Mesenchymal stem cell (in vitro differentiated cells and primary cell): ENCODE measurements around the gene GNA12.

Source experiments
- DNase-seq: peaks from one replicate; pipeline ENCODE4 v3.0.0-alpha.2; 2013
- H2AFZ ChIP-seq: one replicate; pipeline ENCODE4 v1.6.1; 2013; ENCODE audit warnings: low read depth, mild to moderate bottlenecking, control low read depth, inconsistent platforms, low read length, moderate library complexity
- H2AK5ac ChIP-seq: 2 replicates; pipeline ENCODE4 v1.6.1; 2013; ENCODE audit warnings: low read length, moderate library complexity, mild to moderate bottlenecking, inconsistent platforms; ENCODE audit not compliant: severe bottlenecking
- H2BK120ac ChIP-seq: one replicate; pipeline ENCODE4 v1.6.1; 2013; ENCODE audit warnings: low read depth, mild to moderate bottlenecking, inconsistent platforms, low read length, moderate library complexity
- H2BK12ac ChIP-seq, 2 experiments: one replicate each; pipeline ENCODE4 v1.6.1; 2013; ENCODE audit warnings: inconsistent platforms in 2 of 2, low read length in 2 of 2, mild to moderate bottlenecking in 2 of 2, moderate library complexity in 2 of 2, control low read depth in 1 of 2
- H2BK15ac ChIP-seq: one replicate; pipeline ENCODE4 v1.6.1; 2013; ENCODE audit warnings: mild to moderate bottlenecking, low read depth, inconsistent platforms; ENCODE audit not compliant: poor library complexity, severe bottlenecking
- H2BK5ac ChIP-seq: 2 replicates; pipeline ENCODE4 v1.6.1; 2013; ENCODE audit warnings: low read depth, mild to moderate bottlenecking, low read length, control low read depth, inconsistent platforms; ENCODE audit not compliant: poor library complexity, severe bottlenecking
- H3K14ac ChIP-seq, 2 experiments: one replicate each; pipeline ENCODE4 v1.6.1; 2013; ENCODE audit warnings: inconsistent platforms in 2 of 2, low read length in 2 of 2, control low read depth in 1 of 2, mild to moderate bottlenecking in 1 of 2, moderate library complexity in 1 of 2
- H3K18ac ChIP-seq, 2 experiments: one replicate each; pipeline ENCODE4 v1.6.1; 2013; ENCODE audit warnings: inconsistent platforms in 2 of 2, low read length in 2 of 2, control low read depth in 1 of 2, low read depth in 1 of 2, mild to moderate bottlenecking in 1 of 2
- H3K23ac ChIP-seq, 2 experiments: one replicate each; pipeline ENCODE4 v1.6.1; 2013; ENCODE audit warnings: inconsistent platforms in 2 of 2, low read length in 2 of 2, mild to moderate bottlenecking in 2 of 2, moderate library complexity in 2 of 2, control low read depth in 1 of 2
- H3K27ac ChIP-seq: 2 replicates; pipeline ENCODE4 v1.5.1; 2013; ENCODE audit warnings: mild to moderate bottlenecking, moderate library complexity, low read length, control low read depth, inconsistent platforms; ENCODE audit not compliant: poor library complexity, severe bottlenecking
- H3K27me3 ChIP-seq, 2 experiments: 2 replicates each; pipeline versions ENCODE4 v1.6.1 to v1.7.0; 2013; ENCODE audit warnings: low read length in 2 of 2, mild to moderate bottlenecking in 2 of 2, moderate library complexity in 2 of 2, control low read depth in 1 of 2, inconsistent platforms in 1 of 2; ENCODE audit not compliant: control insufficient read depth in 1 of 2, insufficient read depth in 1 of 2
- H3K36me3 ChIP-seq, 2 experiments: 2 replicates each; pipeline versions ENCODE4 v1.6.1 to v1.7.0; 2013; ENCODE audit warnings: low read length in 2 of 2, control low read depth in 1 of 2, inconsistent platforms in 1 of 2, low read depth in 1 of 2, mild to moderate bottlenecking in 1 of 2; ENCODE audit not compliant: insufficient read depth in 2 of 2, control insufficient read depth in 1 of 2
- H3K4ac ChIP-seq, 2 experiments: one replicate each; pipeline ENCODE4 v1.6.1; 2013; ENCODE audit warnings: inconsistent platforms in 2 of 2, low read length in 2 of 2, mild to moderate bottlenecking in 2 of 2, moderate library complexity in 2 of 2, control low read depth in 1 of 2, low read depth in 1 of 2
- H3K4me1 ChIP-seq: 2 replicates; pipeline ENCODE4 v1.6.1; 2013; ENCODE audit warnings: low read depth, low read length, control low read depth; ENCODE audit not compliant: control insufficient read depth, insufficient read depth
- H3K4me2 ChIP-seq: 2 replicates; pipeline ENCODE4 v1.6.1; 2013; ENCODE audit warnings: low read length, mild to moderate bottlenecking, inconsistent platforms; ENCODE audit not compliant: poor library complexity, severe bottlenecking
- H3K4me3 ChIP-seq, 2 experiments: 2 replicates each; pipeline versions ENCODE4 v1.5.1 to v1.7.0; 2013; ENCODE audit warnings: low read length in 2 of 2, mild to moderate bottlenecking in 2 of 2, control low read depth in 1 of 2, low read depth in 1 of 2; ENCODE audit not compliant: insufficient read depth in 1 of 2
- H3K79me1 ChIP-seq: replicated peaks from 2 replicates; pipeline ENCODE4 v1.6.1; 2013; ENCODE audit warnings: mild to moderate bottlenecking, control low read depth, low read length, inconsistent platforms; ENCODE audit not compliant: poor library complexity, severe bottlenecking
- H3K9ac ChIP-seq: 2 replicates; pipeline ENCODE4 v1.7.0; 2013; ENCODE audit warnings: mild to moderate bottlenecking, low read length, moderate library complexity
- H3K9me3 ChIP-seq: 2 replicates; pipeline ENCODE4 v1.7.0; 2013; ENCODE audit warnings: mild to moderate bottlenecking, low read length; ENCODE audit not compliant: control insufficient read depth
- H4K8ac ChIP-seq: one replicate; pipeline ENCODE4 v1.6.1; 2013; ENCODE audit warnings: inconsistent platforms, mild to moderate bottlenecking, low read length, moderate library complexity
- H4K91ac ChIP-seq: one replicate; pipeline ENCODE4 v1.6.1; 2013; ENCODE audit warnings: mild to moderate bottlenecking, low read length, inconsistent platforms
- WGBS: methylation state at CpG from one replicate; pipeline ENCODE4 v1.1.7; 2013; ENCODE audit warnings: mixed read lengths; 5-methylcytosine and 5-hydroxymethylcytosine counted together

The GNA12 gene

DNA sequence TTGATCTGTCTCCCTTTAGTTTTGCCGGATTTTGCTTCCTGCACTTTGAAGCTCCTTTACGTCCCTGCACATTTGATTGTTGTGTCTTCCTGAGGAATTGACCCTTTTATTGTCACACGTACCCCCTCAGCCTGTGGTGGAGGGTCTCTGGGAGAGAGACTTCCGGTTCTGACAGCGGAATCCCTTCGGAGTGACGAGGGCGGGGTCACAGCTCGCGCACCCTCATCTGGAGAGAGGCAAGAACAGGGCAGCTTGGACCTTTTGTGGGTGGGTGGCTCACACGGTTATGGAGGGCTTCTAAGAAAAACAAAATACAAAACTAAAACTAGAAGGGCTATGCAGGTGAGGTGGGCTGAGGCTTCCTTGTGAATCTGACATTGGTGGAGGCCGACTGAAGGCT lies 130.1 kb downstream of the GNA12 start:
- no peaks in the 10 kb centered on the region for H3K9me3 ChIP-seq
- H2BK12ac ChIP-seq = peak overlapping the region in 1 of 2 experiments; percentile 1
- peaks cover 40 to 72% of the 10 kb centered on the region in 2 experiments for H3K36me3 ChIP-seq
- H3K4ac ChIP-seq = no peak overlapping the region
- H3K4me2 ChIP-seq = no peak overlapping the region
- no peak overlapping the region for H3K18ac ChIP-seq
- H2BK120ac ChIP-seq = no peak overlapping the region
- H4K91ac ChIP-seq = no peak overlapping the region
- no peak overlapping the region for H3K27ac ChIP-seq
- H3K4me1 ChIP-seq = peaks cover 38% of the 10 kb centered on the region
- no peaks in the 10 kb centered on the region for H3K27me3 ChIP-seq
- no peak overlapping the region for H2AK5ac ChIP-seq
- H2BK15ac ChIP-seq = no peak overlapping the region
- no peak for DNase-seq
- H3K14ac ChIP-seq = no peak overlapping the region
- peaks cover 32% of the 10 kb centered on the region for H3K79me1 ChIP-seq
- no peak overlapping the region for H3K9ac ChIP-seq
- H4K8ac ChIP-seq = no peak overlapping the region
- no peak overlapping the region for H2BK5ac ChIP-seq
- no peak overlapping the region for H3K4me3 ChIP-seq
- H2AFZ ChIP-seq = no peak overlapping the region
- WGBS = 93% methylated on average over 11 of the region's 12 CpGs
- no peak overlapping the region for H3K23ac ChIP-seq

DNA sequence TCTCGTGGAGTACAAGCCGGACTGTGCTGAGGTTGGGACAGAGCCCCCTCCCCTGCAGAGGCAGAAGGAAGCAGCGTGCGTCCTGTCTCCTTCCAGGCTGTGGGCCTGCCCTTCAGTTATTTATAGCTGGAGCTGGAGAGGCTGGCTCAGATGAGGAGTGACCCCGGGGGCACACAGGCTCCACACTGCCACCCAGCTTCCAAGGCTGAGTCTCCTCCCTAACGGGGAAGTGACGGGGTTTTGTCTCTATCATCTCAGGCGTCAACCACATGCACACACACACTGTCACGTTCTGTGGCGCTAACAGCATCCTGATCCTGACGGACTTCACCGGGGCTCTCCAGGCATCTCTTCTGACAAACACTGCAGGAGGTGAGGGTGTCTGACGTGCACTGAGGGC lies 130.7 kb downstream of the GNA12 start:
- Histone ChIP-seq H3K9me3 (no peaks in the 10 kb centered on the region), H2BK120ac (no peak overlapping the region)
- 38% methylated on average over 12 of the region's 13 CpGs for WGBS

DNA sequence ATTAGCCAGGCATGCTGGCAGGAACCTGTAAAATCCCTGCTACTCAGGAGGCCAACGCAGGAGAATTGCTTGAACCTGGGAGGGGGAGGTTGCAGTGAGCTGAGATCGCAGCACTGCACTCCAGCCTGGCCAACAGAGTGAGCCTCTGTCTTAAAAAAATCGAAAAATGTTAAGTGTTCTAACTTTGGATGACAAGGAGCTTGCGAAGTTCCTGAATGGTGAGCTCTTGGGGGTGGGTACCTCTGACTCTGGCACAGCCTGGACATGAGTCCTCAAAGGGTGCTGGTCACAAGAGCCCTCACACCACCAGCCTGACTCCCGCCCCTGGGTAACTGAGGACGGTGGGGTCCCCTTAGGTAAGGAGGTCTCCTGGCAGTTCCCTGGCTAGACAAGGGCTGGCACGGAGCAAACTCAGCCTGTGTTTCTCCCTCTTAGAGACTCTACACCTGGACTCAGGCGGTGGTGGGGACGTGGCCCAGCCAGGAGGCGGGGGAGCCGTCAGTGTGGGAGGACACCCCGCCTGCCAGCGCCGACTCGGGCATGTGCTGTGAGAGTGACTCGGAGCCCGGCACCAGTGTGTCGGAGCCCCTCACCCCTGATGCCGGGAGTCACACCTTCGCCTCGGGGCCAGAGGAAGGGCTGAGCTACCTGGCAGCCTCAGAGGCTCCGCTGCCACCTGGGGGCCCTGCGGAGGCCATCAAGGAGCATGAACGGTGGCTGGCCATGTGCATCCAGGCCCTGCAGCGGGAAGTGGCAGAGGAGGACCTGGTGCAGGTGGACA lies 132.0 kb downstream of the GNA12 start:
- peaks cover 23% of the 10 kb centered on the region for H3K4me1 ChIP-seq
- peaks cover 29 to 62% of the 10 kb centered on the region in 2 experiments for H3K36me3 ChIP-seq
- H2BK12ac ChIP-seq = peak overlapping the region in 1 of 2 experiments; percentile 11
- no peak overlapping the region for H2AK5ac ChIP-seq
- no peak overlapping the region for H3K14ac ChIP-seq
- H2BK5ac ChIP-seq = no peak overlapping the region
- no peak overlapping the region for H3K27ac ChIP-seq
- 97% methylated on average over 24 of the region's 25 CpGs for WGBS
- peaks cover 21% of the 10 kb centered on the region for H3K79me1 ChIP-seq
- no peak overlapping the region for H3K9ac ChIP-seq
- H3K4ac ChIP-seq = no peak overlapping the region
- H4K8ac ChIP-seq = no peak overlapping the region
- H3K4me3 ChIP-seq = no peak overlapping the region
- no peak overlapping the region for H2AFZ ChIP-seq
- no peak overlapping the region for H3K23ac ChIP-seq
- no peak overlapping the region for H3K4me2 ChIP-seq
- no peak overlapping the region for H2BK15ac ChIP-seq
- DNase-seq = no peak
- H3K27me3 ChIP-seq = no peaks in the 10 kb centered on the region
- no peaks in the 10 kb centered on the region for H3K9me3 ChIP-seq
- H3K18ac ChIP-seq = no peak overlapping the region
- peak overlapping the region; percentile 80 for H4K91ac ChIP-seq
- no peak overlapping the region for H2BK120ac ChIP-seq

More for the DNA sequence above, 130.7 kb downstream of the GNA12 start:
- Histone ChIP-seq H4K91ac (no peak overlapping the region), H4K8ac (no peak overlapping the region), H3K4me1 (peaks cover 33% of the 10 kb centered on the region), H2BK15ac (peak overlapping the region; percentile 21), H3K23ac (no peak overlapping the region), H3K27me3 (no peaks in the 10 kb centered on the region), H3K36me3 (peaks cover 36 to 69% of the 10 kb centered on the region in 2 experiments), H3K4me3 (no peak overlapping the region), H3K4me2 (no peak overlapping the region), H3K79me1 (peaks cover 28% of the 10 kb centered on the region), H2BK5ac (no peak overlapping the region), H2AFZ (no peak overlapping the region), H2AK5ac (no peak overlapping the region), H3K4ac (no peak overlapping the region), H3K14ac (no peak overlapping the region), H3K9ac (no peak overlapping the region), H3K18ac (peak overlapping the region; percentile 38 to 55), H3K27ac (no peak overlapping the region), H2BK12ac (no peak overlapping the region)
- peak; percentile 63 for DNase-seq

DNA sequence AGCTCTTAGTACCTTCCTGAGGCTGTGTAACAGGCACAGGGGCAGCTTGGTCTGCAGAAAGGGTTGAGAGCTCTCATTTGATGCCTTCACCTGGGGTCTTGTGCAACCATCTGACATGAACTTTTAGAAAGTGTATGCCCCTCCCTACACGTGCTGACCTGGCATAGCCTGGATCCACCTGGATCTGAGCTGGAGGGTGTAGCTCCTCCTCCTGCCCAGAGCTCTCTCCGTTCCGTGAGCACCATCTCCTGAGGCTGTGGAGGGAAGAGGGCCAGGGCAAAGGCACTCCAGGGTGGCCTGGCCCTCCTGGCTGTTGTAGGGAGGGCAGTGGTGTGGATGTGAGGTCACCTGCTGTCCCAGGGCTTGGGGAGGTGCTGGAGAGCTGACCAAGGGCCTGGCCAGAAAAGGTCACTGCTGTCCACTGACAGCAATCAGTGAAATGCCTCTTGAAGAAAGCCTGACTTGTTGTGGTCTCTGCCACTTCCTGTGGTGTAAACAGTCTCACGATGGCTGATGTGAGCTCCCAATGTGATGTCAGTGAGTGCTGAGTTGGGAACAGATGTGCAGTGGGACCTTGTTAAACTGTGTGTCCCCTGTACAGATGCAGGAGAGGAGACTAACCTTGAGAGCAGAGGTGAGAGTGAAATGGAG lies 133.1 kb downstream of the GNA12 start:
- H3K4me3 ChIP-seq = no peak overlapping the region
- H2BK12ac ChIP-seq = no peak overlapping the region
- no peak overlapping the region for H3K4ac ChIP-seq
- peaks cover 17% of the 10 kb centered on the region for H3K4me1 ChIP-seq
- no peaks in the 10 kb centered on the region for H3K27me3 ChIP-seq
- peaks cover 12% of the 10 kb centered on the region for H3K79me1 ChIP-seq
- no peak overlapping the region for H4K8ac ChIP-seq
- H3K9me3 ChIP-seq = no peaks in the 10 kb centered on the region
- H3K23ac ChIP-seq = no peak overlapping the region
- no peak overlapping the region for H3K18ac ChIP-seq
- no peak overlapping the region for H2AK5ac ChIP-seq
- peaks cover 23 to 52% of the 10 kb centered on the region in 2 experiments for H3K36me3 ChIP-seq
- H3K4me2 ChIP-seq = no peak overlapping the region
- no peak overlapping the region for H2BK15ac ChIP-seq
- H2BK5ac ChIP-seq = no peak overlapping the region
- no peak overlapping the region for H3K27ac ChIP-seq
- no peak for DNase-seq
- H3K9ac ChIP-seq = no peak overlapping the region
- no peak overlapping the region for H2BK120ac ChIP-seq
- H2AFZ ChIP-seq = no peak overlapping the region
- 59% methylated on average over 4 of the region's 4 CpGs for WGBS
- H3K14ac ChIP-seq = peak overlapping the region in 1 of 2 experiments; percentile 36
- peak overlapping the region; percentile 30 for H4K91ac ChIP-seq
